Thoracic aorta (tissue), 2 donors: ENCODE results near the gene CHN2. TPM values are rescaled to one million over a fixed set of nuclear protein-coding genes. Genes with fewer than 3 reads are reported as not detected.

ENCODE experiments used
- ATAC-seq: fragments of 150-250 bp; one replicate; pipeline ENCODE4 v1.8.0; 2017; ENCODE audit warnings: low read depth; ENCODE audit not compliant: insufficient number of reproducible peaks, low FRiP score
- DNase-seq: peaks from one replicate; pipeline ENCODE4 v3.0.0-alpha.2; 2020; ENCODE audit warnings: low spot score
- H3K27ac ChIP-seq, 2 donors: fragments of 200-600 bp; sonication (generic); 1 replicate in 1 of 2; 2 replicates in 1 of 2; pipeline ENCODE4 v1.5.1; 2016; ENCODE audit warnings: mild to moderate bottlenecking in 2 of 2, moderate library complexity in 2 of 2
- H3K27me3 ChIP-seq: fragments of 200-600 bp; sonication (generic); replicated peaks from 2 replicates; pipeline ENCODE4 v1.6.0; 2016; ENCODE audit warnings: mild to moderate bottlenecking; ENCODE audit not compliant: insufficient read depth
- H3K36me3 ChIP-seq: fragments of 200-600 bp; sonication (generic); one replicate; pipeline ENCODE4 v1.5.1; 2016
- H3K4me1 ChIP-seq, 2 donors: fragments of 200-600 bp; sonication (generic); 1 replicate in 1 of 2; 2 replicates in 1 of 2; pipeline versions ENCODE4 v1.5.1 to v1.6.0; 2016; ENCODE audit warnings: low read depth in 2 of 2, mild to moderate bottlenecking in 1 of 2; ENCODE audit not compliant: control insufficient read depth in 1 of 2
- H3K4me3 ChIP-seq: fragments of 200-600 bp; sonication (generic); 2 replicates; pipeline ENCODE4 v1.5.1; 2016; ENCODE audit warnings: mild to moderate bottlenecking
- H3K9me3 ChIP-seq: fragments of 200-600 bp; sonication (generic); 2 replicates; pipeline ENCODE4 v1.5.1; 2016
- total RNA-seq, 2 donors: library from RNA; depleted of rRNA; stranded (reverse); fragments of >200 nt; gene quantifications; one replicate each; pipeline versions ENCODE4 v1.1.0 to v1.2.3, GENCODE V29; 2016
- TF ChIP-seq, protein P1 (sequence below): fragments of 200-600 bp; sonication (generic); IDR thresholded peaks from one replicate; pipeline ENCODE4 v1.5.1; 2019; ENCODE audit warnings: antibody characterized with exemption

CHN2 gene
- total RNA-seq, 2 donors from 2014 or later, result 22.6 to 44.7 TPM

- Histone ChIP-seq H3K27ac (no peak overlapping the region), H3K4me1 (no peaks in the 10 kb centered on the region), H3K27me3 (no peaks in the 10 kb centered on the region), H3K9me3 (no peaks in the 10 kb centered on the region), H3K4me3 (no peak overlapping the region), H3K36me3 (no peaks in the 10 kb centered on the region)
- DNase-seq (no peak), ATAC-seq (no peak)
- TF ChIP-seq, protein P1, sequence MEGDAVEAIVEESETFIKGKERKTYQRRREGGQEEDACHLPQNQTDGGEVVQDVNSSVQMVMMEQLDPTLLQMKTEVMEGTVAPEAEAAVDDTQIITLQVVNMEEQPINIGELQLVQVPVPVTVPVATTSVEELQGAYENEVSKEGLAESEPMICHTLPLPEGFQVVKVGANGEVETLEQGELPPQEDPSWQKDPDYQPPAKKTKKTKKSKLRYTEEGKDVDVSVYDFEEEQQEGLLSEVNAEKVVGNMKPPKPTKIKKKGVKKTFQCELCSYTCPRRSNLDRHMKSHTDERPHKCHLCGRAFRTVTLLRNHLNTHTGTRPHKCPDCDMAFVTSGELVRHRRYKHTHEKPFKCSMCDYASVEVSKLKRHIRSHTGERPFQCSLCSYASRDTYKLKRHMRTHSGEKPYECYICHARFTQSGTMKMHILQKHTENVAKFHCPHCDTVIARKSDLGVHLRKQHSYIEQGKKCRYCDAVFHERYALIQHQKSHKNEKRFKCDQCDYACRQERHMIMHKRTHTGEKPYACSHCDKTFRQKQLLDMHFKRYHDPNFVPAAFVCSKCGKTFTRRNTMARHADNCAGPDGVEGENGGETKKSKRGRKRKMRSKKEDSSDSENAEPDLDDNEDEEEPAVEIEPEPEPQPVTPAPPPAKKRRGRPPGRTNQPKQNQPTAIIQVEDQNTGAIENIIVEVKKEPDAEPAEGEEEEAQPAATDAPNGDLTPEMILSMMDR, result no peak
Measured at GRCh38 chr7:29170781-29171180, 23.8 kb upstream of the CHN2 start.

DNA sequence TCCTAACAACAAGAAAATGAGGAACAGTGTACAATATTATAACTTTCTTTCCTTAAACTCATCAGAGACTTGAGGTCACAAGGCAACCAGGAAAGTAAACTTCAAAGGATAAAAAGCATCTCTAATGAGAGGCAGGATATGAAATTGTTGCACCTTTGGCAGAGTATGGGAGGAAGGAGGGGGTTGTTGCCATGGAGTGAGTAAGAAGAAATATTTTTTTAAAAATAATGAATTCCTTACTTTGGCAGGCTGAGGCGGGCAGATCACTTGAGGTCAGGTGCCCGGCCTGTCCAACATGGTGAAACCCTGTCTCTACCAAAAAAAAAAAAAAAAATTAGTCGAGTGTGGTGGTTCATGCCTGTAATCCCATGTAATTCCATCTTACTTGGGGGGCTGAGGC is 21.1 kb upstream of the CHN2 start:
- Histone ChIP-seq H3K27me3 (no peaks in the 10 kb centered on the region), H3K4me3 (no peak overlapping the region), H3K27ac (no peak overlapping the region), H3K4me1 (no peaks in the 10 kb centered on the region), H3K36me3 (no peaks in the 10 kb centered on the region), H3K9me3 (no peaks in the 10 kb centered on the region)
- ATAC-seq (no peak), DNase-seq (no peak)
- TF ChIP-seq, protein P1, result no peak

DNA sequence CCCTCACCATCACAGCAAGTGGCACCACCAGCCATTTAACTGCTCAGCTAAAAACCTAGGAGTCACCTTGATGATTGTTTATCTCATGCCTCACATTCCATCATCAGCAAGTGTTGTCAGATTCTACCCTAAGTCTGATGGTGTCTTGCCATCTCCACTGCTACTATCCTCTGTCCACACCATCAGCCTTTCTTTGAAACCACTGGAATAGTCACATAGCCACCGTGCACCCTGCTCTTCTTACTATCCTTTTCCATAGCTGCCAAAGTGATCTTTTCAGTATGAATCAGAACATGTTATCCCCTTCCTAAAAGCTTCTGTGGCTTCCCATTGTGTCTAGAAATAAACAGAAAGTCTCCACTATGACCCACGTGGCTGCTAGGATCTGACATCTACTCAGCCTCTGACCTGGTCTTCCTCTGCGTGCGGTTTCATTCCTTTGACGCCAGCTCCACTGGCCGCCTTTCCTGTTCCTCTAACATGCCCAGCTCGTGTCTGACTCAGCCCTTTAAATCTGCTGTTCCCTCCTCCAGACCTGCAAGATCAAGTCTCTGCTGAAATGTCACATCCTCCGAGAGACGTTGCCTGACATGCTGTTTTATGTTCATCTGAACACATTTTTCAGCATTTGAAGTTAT is 16.5 kb upstream of the CHN2 start:
- DNase-seq (no peak), ATAC-seq (no peak)
- Histone ChIP-seq H3K27me3 (no peaks in the 10 kb centered on the region), H3K9me3 (no peaks in the 10 kb centered on the region), H3K4me3 (no peak overlapping the region), H3K4me1 (no peaks in the 10 kb centered on the region), H3K36me3 (no peaks in the 10 kb centered on the region), H3K27ac (no peak overlapping the region)
- TF ChIP-seq, protein P1, result no peak

DNA sequence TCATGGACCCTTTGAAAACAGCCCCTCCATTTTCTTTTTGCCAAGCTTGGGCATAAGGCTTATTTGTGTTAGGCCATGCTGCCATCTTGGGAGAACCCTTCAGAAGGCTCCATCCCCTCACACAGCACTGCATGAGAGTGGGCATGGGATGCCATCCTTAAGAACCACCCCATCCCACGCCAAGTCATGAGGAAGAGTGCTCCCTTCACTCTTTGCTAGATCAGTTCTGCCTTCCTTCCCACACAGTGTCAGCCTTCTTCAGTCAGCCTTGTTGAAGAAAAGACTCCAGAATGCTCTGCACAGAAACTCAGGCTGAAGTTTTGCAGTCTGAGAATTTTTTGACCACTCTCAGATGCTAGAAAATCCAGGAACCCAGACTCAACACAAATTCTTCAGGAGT is 15.5 kb upstream of the CHN2 start:
- Histone ChIP-seq H3K27me3 (no peaks in the 10 kb centered on the region), H3K4me1 (no peaks in the 10 kb centered on the region), H3K4me3 (no peak overlapping the region), H3K36me3 (no peaks in the 10 kb centered on the region), H3K27ac (no peak overlapping the region), H3K9me3 (no peaks in the 10 kb centered on the region)
- no peak for DNase-seq
- ATAC-seq, result no peak
- TF ChIP-seq, protein P1, result no peak

- no peaks in the 10 kb centered on the region for H3K36me3 ChIP-seq
- DNase-seq (no peak), ATAC-seq (no peak)
- H3K4me1 ChIP-seq, result peaks cover 0 to 1% of the 10 kb centered on the region in 2 donors
- no peak overlapping the region for H3K27ac ChIP-seq
- no peaks in the 10 kb centered on the region for H3K9me3 ChIP-seq
- TF ChIP-seq, protein P1, result no peak
- no peak overlapping the region for H3K4me3 ChIP-seq
- no peaks in the 10 kb centered on the region for H3K27me3 ChIP-seq
Measured at GRCh38 chr7:29184599-29184998, 10.0 kb upstream of the CHN2 start.
